Subcutaneous abdominal adipose tissue (tissue), 5 donors: ENCODE measurements around the gene ERCC5.
A peak's percentile ranks its signal among the peaks of the same experiment; 100 is the strongest.

Experiments
- H3K27ac ChIP-seq: one replicate; pipeline ENCODE4 v1.7.0; 2013; ENCODE audit warnings: low read depth, mild to moderate bottlenecking, inconsistent platforms, low read length, moderate library complexity
- H3K27me3 ChIP-seq, 5 donors: one replicate each; pipeline ENCODE4 v1.7.0; 2013; ENCODE audit warnings: low read length in 5 of 5, inconsistent platforms in 1 of 5; ENCODE audit not compliant: control insufficient read depth in 5 of 5, insufficient read depth in 4 of 5
- H3K36me3 ChIP-seq, 5 donors: one replicate each; pipeline ENCODE4 v1.7.0; 2013; ENCODE audit warnings: low read length in 5 of 5; ENCODE audit not compliant: control insufficient read depth in 5 of 5, insufficient read depth in 5 of 5
- H3K4me1 ChIP-seq, 5 donors: one replicate each; pipeline ENCODE4 v1.7.0; 2013; ENCODE audit warnings: low read length in 5 of 5, mild to moderate bottlenecking in 3 of 5, moderate library complexity in 1 of 5; ENCODE audit not compliant: control insufficient read depth in 5 of 5, insufficient read depth in 5 of 5
- H3K4me3 ChIP-seq, 5 donors: one replicate each; pipeline ENCODE4 v1.7.0; 2013; ENCODE audit warnings: low read length in 5 of 5, low read depth in 1 of 5
- H3K9ac ChIP-seq, 5 donors: one replicate each; pipeline ENCODE4 v1.7.0; 2013; ENCODE audit warnings: low read length in 5 of 5, mild to moderate bottlenecking in 4 of 5, moderate library complexity in 3 of 5
- H3K9me3 ChIP-seq, 5 donors: one replicate each; pipeline ENCODE4 v1.7.0; 2013; ENCODE audit warnings: low read length in 5 of 5; ENCODE audit not compliant: control insufficient read depth in 5 of 5
- donor health status: healthy.
- donor health status: healthy.
- donor health status: healthy.
- donor health status: healthy.
- donor health status: healthy.

The ERCC5 gene

GRCh38 chr13:102845630-102846260 lies at the start of gene ERCC5:
Gene ERCC5, plus strand, starts transcription at chr13:102846032. Its CDS starts 235 bp downstream, at chr13:102846267.
- peak within 1 kb of the TSS; percentile 98 for H3K27ac ChIP-seq
- H3K4me3 ChIP-seq, result peak within 1 kb of the TSS; percentile 88 to 99 (median 97)
- peak within 1 kb of the TSS; percentile 85 to 99 (median 96) for H3K9ac ChIP-seq
- H3K36me3 ChIP-seq, result peaks cover 0 to 6% (median 1%) of the 10 kb centered on the region in 5 donors
- H3K4me1 ChIP-seq, result peaks cover 4 to 29% (median 26%) of the 10 kb centered on the region in 5 donors
- H3K9me3 ChIP-seq, result no peaks in the 10 kb centered on the region
- H3K27me3 ChIP-seq, result no peaks in the 10 kb centered on the region

DNA sequence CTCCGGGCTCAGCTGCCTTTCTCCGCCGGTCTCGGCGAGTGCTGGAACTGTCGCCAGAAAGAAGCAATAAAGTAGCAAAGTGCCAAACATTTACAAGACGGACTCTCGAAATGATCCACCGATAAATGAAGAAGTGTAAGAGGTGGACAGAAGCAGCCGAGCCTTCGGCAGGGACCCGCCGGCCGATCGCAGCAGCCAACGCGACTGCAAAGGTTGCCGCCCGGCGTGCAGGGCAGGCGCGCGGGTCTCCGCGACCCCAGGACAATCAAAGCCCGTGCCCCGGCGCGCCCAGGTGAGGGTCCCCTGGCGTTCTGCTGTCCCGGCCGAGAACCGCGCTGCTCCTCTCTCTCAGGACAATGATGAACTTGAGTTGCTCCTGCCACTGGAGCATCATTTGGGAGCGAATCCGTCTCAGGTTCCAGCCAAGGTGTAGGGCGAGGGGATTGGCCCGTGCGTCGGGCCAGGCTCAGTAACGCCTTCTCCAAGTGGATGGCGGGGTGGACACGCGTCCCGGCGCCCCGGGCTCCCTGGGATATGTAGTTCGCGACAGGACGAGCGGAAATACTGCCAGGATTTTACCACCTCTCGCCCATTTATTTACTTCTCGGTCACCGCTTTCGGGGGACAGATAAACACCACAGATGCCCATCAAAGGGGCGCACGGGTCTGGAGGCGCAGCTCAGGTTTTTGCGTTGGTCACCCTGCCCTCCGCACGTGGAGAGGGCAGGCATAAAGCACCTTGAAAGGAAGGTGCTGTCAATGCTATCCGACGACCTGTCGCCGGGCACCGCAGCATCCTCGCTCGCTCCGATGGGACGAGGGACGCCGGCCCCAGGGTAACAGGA lies 47.0 kb upstream of the ERCC5 start, which contains the start of the genes BIVM and POGLUT2:
TSS of gene BIVM (plus strand) at position 539 of the 845 bp plus-strand sequence. CDS start 8,149 bp downstream, outside the sequence.
TSS of gene POGLUT2 (minus strand) at position 396 of the 845 bp plus-strand sequence. CDS start at position 90, 306 bp downstream.
- Histone ChIP-seq H3K9me3 (no peaks in the 10 kb centered on the region), H3K27me3 (no peaks in the 10 kb centered on the region), H3K4me3 (peak within 1 kb of the TSS; percentile 82 to 93 (median 89)), H3K27ac (peak within 1 kb of the TSS; percentile 67), H3K9ac (peak within 1 kb of the TSS; percentile 59 to 89 (median 80)), H3K4me1 (peaks cover 0 to 34% (median 29%) of the 10 kb centered on the region in 5 donors), H3K36me3 (no peaks in the 10 kb centered on the region)

DNA sequence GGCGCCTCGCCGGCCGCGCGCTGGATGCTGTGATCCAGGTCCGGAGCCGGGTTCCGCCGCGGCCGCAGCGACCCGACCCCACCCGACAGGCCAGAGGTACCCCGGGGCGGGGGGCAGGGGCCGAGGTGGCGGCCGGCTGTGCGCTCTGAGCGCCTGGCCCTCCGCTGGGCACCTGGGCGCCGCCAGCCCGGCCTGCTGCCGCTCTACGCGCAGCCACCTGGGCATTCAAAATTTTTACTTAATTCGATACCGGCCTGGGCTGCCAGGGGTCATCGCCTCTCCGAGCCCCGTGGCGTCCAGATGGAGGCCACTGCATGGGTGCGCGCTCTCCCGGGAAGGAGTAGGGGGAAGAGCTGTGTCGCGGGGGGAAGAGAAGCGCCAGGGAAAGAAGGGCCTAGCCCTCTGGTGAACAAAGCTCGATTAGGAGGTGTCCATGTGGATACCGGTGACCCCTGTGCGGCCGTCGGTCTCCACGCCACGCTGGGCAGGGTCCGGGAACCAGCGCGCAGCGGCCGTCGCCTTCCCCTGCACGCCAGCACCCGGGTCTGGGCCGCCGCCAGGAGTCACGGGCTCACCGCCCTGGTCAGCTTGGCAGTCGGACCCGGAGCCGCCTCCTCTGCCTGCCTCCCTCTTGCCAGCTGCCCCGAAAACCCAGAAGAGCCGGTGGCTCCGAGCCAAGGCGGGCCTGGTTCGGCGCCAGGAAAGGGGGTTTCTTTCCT lies 46.2 kb upstream of the ERCC5 start:
- H3K4me3 ChIP-seq, result peak overlapping the region; percentile 63 to 93 (median 89)
- peak overlapping the region in 4 of 5 donors; percentile 77 to 89 (median 84) for H3K9ac ChIP-seq

DNA sequence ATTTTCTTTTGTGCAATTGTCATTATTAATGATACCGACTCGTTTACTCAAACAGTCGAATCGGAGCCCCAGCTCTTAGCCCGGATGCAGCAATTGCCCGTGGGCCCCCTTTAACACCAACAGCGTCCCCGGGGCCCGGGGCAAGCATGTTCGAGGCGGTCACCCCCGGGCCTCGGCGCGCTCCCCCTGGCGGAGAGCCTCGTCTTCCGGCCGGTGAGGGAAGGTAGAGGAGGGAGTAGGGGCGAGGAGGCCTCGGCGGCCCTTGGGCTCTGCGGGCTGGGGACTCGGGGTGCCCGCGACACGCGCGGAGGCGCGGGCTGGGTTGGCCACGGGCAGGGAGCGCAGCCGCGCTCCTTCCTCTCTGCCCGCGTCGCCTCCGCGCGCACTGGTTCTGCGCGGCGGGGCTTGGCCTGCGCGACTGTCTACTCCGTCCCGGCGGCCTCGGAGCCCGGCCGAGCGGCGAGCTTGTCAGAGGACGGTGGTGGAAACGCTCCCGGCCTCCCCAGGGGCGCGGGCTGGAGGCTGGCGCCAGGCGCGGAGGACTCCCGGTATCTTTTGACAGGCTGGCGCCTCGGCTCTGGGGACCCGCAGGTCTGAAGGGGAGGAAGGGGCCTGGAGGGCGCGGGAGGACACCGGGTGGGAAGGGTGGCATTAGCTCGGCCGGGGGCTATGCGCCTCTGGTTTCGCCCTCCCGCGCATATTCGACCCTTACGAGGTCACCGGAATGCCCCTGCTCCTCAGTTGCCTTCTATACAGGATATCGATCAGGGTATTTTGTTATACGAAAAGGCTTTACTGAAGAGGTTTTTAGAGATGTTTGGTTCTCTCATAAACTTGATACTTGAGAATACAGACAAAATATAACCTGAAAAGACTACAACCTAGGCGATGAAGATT lies 45.4 kb upstream of the ERCC5 start:
- peak overlapping the region; percentile 67 for H3K27ac ChIP-seq
- peaks cover 0 to 34% (median 31%) of the 10 kb centered on the region in 5 donors for H3K4me1 ChIP-seq
- H3K27me3 ChIP-seq, result no peaks in the 10 kb centered on the region
- no peaks in the 10 kb centered on the region for H3K9me3 ChIP-seq
- no peaks in the 10 kb centered on the region for H3K36me3 ChIP-seq
- H3K4me3 ChIP-seq, result peak overlapping the region; percentile 70 to 93 (median 89)
- peak overlapping the region; percentile 16 to 89 (median 80) for H3K9ac ChIP-seq

More for the DNA sequence above, 46.2 kb upstream of the ERCC5 start:
- no peaks in the 10 kb centered on the region for H3K36me3 ChIP-seq
- peaks cover 0 to 34% (median 31%) of the 10 kb centered on the region in 5 donors for H3K4me1 ChIP-seq
- H3K27me3 ChIP-seq, result no peaks in the 10 kb centered on the region
- H3K27ac ChIP-seq, result peak overlapping the region; percentile 67
- H3K9me3 ChIP-seq, result no peaks in the 10 kb centered on the region

- no peak overlapping the region for H3K9ac ChIP-seq
- peaks cover 0 to 3% (median 0%) of the 10 kb centered on the region in 5 donors for H3K9me3 ChIP-seq
- peaks cover 0 to 13% (median 12%) of the 10 kb centered on the region in 5 donors for H3K4me1 ChIP-seq
- no peak overlapping the region for H3K4me3 ChIP-seq
- no peaks in the 10 kb centered on the region for H3K27me3 ChIP-seq
- no peak overlapping the region for H3K27ac ChIP-seq
- H3K36me3 ChIP-seq, result peaks cover 0 to 3% (median 3%) of the 10 kb centered on the region in 5 donors
These were observed 40.2 kb upstream of the ERCC5 start for GRCh38 chr13:102805680-102806079.

DNA sequence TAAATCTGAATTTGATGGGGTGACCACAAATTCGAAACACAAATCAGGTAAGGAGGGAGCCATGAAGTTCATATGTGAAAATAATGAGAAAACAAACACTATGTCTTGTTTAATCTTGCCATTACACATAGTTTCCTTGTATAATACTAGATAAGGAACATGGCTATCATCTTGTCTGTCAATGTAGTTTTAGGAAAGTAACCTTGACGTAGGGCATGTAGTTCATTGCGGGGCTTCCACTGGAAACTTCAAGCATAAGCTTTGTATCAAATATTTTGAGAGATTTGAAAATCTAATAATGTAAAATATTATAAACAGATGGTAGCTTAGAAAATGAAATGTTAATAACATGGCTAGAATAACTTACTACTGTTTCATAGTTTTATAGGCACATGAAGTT lies 38.1 kb upstream of the ERCC5 start:
- Histone ChIP-seq H3K4me1 (peaks cover 0 to 7% (median 2%) of the 10 kb centered on the region in 5 donors), H3K9me3 (peaks cover 0 to 3% (median 0%) of the 10 kb centered on the region in 5 donors), H3K27ac (no peak overlapping the region), H3K27me3 (no peaks in the 10 kb centered on the region), H3K4me3 (no peak overlapping the region), H3K36me3 (peaks cover 0 to 6% (median 3%) of the 10 kb centered on the region in 5 donors), H3K9ac (no peak overlapping the region)

DNA sequence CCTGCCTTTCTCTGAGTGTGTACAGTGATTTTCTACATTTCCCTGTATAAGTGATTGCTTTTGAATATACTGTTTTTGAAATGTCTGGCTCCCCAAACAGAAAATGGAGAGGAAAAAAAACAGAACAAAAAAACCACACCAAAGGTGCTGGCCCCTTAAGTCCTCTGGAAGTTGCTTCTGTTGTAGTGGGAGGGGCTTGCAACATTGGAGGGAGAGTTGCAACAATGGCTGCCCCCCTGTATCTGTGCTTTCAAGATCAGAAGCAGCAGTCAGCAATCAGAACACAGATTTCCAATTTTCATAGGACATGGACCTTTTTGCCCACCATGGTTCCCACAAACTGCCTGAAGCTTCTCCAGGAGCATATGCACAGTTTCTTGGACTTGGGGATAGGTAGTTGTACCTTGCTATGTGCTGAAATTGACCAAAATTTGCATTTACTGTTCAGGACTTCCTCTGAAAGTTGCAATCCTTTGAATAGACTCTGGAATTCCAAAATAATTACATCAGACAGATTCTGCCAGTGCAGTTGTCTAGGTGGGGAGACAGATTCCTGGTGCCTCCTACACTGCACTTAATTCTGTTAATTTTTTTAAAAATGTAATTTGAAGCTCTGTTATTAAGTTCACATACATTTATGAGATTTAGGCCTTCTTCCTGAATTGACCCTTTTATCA lies 33.1 kb upstream of the ERCC5 start:
- H3K36me3 ChIP-seq, result peaks cover 4 to 11% (median 7%) of the 10 kb centered on the region in 5 donors
- peaks cover 0 to 2% (median 0%) of the 10 kb centered on the region in 5 donors for H3K4me1 ChIP-seq
- H3K27ac ChIP-seq, result no peak overlapping the region
- peaks cover 0 to 3% (median 0%) of the 10 kb centered on the region in 5 donors for H3K9me3 ChIP-seq
- no peak overlapping the region for H3K9ac ChIP-seq
- H3K27me3 ChIP-seq, result no peaks in the 10 kb centered on the region
- H3K4me3 ChIP-seq, result no peak overlapping the region

- Histone ChIP-seq H3K27ac (no peak overlapping the region), H3K27me3 (no peaks in the 10 kb centered on the region), H3K36me3 (peaks cover 7 to 16% (median 8%) of the 10 kb centered on the region in 5 donors), H3K4me3 (no peak overlapping the region), H3K9me3 (peaks cover 0 to 3% (median 0%) of the 10 kb centered on the region in 5 donors), H3K9ac (no peak overlapping the region), H3K4me1 (peaks cover 0 to 2% (median 0%) of the 10 kb centered on the region in 5 donors)
These were observed 31.7 kb upstream of the ERCC5 start for GRCh38 chr13:102814025-102814607.
